ENCODE data around the gene TMOD1.
"Not testable (repeated sequence)": the region's sequence is repeated elsewhere in the genome, so short reads cannot be mapped to it uniquely, and the experiment has no call there.

TMOD1 gene

DNA sequence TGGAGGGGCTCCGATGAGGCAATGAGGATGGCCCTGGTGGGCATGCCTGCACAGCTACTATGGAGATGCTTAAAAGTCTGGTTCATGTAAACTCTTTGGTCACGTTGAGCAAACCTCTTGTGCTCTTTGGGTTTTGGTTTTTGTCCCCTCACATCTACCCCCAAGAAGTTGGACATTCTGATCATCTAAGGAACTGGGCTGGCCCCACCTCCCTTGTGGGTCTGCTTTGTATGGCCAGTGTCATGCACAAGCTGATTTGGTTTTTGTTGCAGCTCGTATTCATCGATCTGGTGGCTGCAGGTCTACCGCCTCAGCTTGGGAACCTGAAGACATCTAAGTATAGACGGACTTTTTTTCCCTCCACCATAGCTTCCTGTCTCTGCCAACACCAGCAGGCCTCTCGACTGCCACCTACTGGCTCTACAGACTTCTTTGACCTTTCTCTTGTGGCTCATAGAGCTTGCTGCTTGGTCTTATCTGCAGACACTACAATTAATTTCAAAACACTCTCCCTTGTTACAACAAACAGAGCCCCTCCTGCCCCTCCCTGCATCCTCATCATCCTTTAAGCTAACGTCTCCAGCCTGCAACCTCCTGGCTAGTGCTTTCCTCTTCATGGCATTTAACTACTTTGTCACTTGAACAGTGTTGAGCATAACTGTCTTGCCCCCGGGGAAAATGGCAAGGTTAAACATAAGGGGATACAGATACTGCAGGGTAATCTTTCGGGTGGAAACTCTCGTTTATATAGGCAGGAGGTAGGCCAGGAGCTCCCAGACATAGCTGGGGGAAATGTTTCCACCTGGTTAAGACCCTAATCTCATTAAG is 97.2 kb downstream of the TMOD1 start:
- peak; percentile 75 for DNase-seq (ENCODE audit: low spot score)

DNA sequence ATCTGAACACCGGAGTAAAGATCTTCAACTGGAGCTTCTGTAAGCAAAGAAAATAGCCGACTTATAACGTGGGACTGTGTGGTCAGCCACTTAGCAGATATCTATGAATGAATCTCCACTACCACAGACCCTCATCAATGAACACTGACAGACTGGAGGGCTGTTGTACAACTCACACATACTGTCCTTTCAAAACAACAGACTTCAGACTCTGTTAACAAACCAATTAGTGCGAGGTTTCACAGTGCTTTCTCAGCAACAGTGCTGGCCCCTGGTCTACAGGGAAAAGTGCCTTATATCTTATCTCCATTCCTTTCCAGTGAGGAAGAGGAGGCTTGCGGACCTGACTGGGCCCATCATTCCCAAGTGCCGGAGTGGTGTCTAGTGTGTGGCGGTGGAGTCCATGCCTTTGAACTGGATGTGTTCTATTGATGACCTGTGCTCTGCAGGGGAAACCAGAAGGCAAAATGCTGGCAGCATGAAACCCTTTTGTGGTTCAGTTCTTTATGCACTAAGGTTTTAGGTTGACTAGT is 97.9 kb downstream of the TMOD1 start:
- no peak for DNase-seq (ENCODE audit: low spot score)

DNA sequence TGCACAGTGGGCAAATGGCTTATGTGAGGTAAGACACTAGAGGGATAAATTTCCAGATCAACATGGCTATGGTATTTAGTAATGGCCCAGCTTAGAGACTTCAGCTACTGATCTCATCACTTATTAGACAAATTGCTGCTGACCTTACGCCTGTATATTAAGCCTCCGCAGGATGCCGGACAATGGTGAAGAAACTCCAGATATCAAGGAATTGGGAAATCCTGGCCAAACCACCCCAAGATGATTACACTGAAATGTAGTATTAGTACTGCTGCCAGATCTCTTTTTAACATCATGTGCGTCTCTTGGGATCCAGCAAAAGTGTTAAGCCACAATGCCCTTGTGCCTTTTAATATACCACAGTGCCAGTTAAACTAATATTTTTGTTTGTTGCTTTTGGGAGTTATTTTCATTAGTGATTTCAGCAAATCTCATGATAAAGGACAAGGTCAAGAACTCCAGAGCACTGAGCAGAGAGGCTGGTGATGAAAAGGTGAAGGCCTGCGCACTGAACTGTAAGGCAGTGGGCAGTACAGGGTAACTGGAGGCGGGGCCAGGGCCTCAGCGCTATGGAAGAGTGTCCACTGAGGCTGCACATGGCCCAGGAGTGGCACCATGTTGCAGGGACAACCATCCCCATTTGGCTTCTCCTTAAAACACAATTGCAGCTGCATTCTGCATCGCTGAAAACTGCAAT is 99.2 kb downstream of the TMOD1 start:
- no peak for DNase-seq (ENCODE audit: low spot score)

DNA sequence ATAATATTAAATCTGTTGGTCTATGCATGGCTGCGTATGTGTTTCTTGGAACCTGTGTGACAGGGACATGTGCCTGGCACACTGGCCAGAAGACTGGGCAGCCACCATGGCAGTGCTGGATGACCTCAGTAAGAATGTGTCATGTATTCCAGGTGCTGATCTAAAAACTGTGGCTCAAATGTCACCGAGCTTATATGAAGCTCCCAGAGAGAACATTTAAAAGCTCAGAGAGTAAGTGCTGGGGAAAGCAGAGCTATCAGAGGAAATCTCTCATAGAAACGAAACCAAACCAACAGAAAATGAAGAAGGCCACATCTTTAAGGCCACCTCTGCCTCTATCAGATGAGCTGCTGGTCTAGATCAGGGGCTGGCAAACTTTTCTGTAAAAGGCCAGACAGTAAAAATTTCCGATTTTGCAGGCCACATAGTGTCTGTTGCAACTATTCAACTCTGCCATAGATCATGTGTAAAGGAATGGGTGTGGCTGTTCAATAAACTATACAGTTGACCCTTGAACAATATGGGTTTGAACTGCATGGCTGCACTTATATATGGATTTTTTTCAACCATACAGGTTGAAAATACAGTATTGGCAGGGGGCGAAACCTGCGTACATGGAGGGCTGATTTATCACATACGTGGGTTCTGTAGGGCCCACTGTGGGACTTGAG is 99.9 kb downstream of the TMOD1 start:
- no peak for DNase-seq (ENCODE audit: low spot score)

DNA sequence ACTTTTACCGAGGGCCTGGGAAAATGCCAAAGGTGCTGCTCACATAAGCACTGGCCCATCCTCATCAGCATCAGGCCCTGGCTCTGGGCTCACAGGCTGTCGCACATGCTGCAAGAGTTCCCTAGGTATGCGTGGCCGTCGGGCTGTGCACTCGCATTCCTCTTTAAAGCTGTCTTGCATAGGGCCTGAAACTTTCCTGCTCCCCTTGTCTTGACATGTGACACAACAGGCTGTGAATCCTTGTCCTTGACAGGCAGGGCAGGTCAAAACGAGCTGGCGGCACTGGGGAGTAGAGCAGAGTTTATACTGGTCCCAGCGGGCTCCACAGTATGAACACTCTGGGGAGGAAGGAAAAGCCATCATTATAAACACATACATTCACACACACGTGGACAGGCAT is 101.0 kb downstream of the TMOD1 start:
- no peak for DNase-seq (ENCODE audit: low spot score)

DNA sequence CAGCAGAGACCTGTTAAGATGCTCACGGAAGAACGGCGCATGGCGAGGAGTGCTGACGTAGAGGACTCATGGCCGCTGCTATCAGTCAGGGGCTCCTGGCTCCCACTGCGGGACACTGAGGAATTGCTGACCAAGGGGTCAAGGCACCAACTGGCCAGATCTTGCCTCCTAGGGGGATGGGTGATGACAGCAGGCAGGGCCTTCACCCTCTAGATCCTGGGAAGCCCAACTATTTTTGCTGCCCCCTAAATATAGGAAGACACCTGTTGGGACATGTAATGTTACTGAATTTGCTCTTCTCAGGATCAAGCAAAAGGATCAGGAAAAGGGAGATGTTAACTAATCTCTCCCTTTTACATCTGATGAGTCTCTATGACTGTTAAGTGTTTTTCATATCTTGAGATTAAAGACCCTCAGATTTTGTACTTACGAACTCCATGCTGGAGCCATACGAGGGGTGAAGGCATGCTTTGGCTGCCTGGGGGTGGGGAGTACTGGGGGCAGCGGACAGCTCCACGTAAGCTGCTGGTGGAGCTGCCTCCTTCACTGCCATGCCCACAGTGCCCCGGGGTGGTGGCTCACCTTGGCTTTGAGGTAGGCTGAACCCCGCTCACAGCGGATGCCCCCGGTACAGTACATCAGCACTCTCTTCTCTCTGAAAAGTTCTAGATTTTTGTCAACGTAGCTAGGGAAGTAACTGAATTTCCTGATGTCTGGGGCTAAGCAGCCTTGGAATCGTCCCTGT is 103.6 kb downstream of the TMOD1 start:
- no peak for DNase-seq (ENCODE audit: low spot score)

DNA sequence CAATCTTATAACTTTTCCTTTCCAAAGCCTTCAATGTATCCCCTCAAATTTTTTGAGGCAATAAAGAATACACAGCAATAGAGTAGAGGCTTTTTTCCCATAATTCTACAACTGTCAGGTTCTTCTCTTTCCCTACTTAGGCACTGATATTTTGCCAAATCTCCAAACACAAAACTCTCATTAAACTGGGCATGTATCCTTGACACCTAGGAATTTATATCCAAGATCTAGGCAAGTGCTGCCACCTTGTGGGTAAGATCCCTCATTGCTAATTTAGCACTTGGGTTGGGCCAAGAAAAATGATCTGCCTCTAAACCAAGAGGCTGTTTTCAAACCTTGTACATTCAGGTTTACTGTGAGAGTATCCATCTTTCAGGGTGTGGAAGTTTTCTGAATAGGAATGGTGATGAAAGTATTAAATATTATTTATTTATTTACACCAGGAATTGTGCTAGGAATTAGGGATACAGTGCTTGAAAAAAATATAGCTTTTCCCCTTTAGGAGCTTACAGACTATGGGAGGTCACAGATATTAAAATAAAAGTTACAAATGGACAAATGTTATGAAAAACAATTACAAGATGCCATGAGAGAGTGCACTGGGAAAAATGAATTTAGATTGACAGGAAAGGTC is 114.1 kb downstream of the TMOD1 start:
- DNase-seq (ENCODE audit: low spot score): peak; percentile 71

DNA sequence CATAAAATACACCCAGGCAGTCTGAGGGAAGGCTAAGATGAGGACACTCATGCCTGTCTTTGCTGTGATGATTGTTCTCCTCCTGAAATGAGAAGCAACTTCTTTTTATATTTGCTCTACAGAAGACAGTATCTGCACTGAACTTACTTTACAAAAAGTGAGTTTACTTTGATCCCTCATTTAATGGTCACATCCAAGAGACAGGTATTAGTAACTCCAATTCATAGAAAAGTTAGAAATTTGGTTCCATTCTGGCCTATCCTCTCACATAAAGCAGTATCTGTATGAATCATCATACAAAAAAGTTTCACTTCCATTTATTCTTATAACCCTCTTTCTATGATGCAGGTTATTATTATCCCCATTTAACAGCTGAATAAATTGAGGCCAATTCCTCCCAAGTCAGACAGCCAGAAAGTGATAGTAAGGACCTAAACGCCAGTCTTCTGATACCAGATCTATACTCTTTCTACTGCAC is 116.5 kb downstream of the TMOD1 start:
- no peak for DNase-seq (ENCODE audit: low spot score)

DNA sequence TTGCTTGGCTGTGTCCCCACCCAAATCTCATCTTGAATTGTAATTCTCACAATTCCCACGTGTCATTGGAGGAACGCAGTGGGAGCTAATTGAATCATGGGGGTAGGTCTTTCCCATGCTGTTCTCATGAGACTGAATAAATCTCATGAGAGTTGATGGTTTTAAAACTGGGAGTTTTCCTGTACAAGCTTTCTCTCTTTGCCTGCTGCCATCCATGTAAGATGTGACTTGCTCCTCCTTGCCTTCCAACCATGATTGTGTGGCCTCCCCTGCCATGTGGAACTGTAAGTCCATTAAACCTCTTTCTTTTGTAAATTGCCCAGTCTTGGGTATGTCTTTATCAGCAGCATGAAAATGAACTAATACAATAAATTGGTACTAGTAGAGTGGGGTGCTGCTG is 118.6 kb downstream of the TMOD1 start:
- not testable (repeated sequence) for DNase-seq (ENCODE audit: low spot score)

DNA sequence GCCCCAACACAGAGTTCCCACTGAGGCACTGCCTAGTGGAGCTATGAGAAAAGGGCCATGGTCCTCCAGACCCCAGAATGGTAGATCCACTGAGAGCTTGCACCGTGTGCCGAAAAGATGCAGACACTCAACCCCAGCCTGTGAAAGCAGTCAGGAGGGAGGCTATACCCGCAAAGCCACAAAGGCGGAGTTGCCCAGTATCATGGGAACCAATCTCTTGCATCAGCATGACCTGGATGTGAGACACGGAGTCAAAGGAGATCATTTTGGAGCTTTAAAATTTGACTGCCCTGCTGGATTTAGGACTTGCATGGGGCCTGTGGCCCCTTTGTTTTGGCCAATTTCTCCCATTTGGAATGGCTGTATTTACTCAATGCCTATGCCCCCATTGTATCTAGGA is 121.0 kb downstream of the TMOD1 start:
- not testable (repeated sequence) for DNase-seq (ENCODE audit: low spot score)

DNA sequence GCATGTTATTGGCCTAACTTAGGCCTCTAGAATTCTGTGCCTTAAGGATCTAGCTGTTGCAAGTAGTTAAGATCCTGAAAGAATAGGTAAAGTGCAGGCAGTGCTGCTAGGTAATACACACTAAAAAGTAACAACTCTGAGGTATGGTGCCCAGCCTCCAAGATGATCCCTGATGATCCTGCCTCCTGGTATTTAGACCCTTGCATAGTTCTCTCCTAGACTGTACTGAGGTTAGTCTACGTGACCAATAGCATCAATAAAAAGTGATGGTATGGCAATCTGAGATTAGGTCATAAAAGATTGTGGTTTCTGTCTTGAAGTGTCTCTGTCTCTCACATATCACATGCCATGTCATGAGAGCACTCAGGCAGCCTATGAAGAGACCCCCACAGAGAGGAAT is 122.5 kb downstream of the TMOD1 start:
- DNase-seq (ENCODE audit: low spot score): no peak

DNA sequence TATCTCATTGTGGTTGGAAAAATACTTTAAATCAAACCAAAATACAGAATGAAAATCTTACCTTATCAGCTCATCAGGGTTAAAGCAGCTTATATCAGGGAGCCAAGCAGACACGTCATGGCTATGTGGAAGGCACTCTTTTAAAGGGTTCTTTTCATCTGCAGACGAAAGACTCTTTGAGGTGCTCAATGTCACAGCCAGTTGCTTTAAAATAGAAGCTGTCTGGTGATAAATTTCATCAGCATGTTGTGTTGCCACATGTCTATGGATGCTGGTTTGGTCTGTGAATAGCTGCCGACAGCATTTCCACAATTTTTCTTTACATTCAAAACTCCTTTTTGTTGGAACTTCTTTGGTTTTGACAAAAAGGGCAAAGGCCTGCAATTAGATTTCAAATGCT is 124.2 kb downstream of the TMOD1 start:
- DNase-seq (ENCODE audit: low spot score): no peak

DNA sequence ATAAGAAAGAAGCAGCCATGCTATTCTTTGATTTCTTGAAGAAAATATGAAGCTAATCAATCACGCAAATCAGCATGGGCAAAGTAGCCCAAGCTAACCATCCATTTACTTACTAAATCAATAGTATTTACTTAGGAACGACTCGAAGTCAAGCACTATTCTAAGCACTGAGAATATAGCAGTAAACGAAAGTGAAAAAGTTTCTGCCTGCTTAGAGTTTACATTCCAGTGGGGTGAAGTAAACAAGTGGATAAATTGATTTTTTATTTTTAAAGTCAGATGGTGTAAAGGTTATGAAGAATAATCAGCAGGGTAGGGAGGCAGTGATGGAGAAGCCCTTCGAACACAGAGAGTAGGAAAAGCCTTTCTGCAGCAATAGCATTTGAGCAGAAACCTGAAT is 126.2 kb downstream of the TMOD1 start:
- no peak for DNase-seq (ENCODE audit: low spot score)

DNA sequence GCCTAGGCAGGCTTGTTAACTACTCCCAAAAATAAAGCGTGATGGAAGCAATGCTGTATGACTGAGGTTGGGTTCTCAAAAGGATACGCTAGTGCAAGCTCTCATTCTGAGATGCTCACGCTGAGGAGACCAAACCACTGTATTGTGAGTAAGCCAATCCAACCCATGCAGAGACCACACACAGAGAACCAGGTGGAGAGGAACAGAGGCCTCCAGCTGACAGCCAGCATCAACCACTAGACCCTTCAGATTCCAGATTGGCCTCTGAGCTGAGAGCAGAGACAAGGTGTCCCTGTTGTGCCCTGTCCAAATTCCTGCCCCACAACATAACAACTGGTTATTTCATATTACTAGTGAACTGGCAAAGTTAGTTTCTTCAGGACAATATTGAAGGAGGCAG is 127.2 kb downstream of the TMOD1 start:
- no peak for DNase-seq (ENCODE audit: low spot score)

DNA sequence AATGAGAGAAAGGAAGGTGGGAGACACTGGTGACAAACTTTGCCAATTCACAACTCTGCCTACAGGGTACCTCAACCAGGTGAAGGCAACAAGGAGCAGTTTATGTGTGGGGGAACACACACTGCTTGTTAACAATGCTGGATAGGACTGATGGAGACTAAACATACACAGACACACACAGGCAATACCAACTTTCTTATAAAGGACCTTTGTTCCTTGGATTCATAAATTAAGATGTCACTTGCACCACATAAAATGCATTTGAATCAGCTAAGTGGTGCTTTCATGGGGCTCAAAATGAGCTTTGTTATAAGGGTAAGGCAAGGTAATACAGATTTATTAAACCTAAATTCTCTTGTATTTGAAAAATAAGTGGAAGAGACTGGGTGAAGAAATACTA is 127.7 kb downstream of the TMOD1 start:
- no peak for DNase-seq (ENCODE audit: low spot score)

DNA sequence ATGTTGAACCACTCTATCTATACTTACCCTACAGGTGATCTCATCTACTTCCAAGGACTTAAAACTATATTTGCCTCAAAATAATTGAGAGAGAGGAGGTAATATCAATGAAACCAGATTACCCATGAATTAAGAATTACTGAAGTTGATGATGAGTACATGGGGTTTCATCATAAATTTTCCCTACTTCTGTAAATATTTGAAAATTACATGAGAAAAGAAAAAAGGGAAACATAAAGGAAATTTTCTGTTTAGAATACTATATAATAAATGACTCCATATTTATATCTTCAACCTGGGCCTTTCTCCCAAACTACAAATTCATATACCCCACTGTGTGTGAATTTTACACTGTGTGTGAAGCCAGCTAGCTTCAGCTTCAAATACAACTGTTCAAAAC is 129.1 kb downstream of the TMOD1 start:
- no peak for DNase-seq (ENCODE audit: low spot score)

DNA sequence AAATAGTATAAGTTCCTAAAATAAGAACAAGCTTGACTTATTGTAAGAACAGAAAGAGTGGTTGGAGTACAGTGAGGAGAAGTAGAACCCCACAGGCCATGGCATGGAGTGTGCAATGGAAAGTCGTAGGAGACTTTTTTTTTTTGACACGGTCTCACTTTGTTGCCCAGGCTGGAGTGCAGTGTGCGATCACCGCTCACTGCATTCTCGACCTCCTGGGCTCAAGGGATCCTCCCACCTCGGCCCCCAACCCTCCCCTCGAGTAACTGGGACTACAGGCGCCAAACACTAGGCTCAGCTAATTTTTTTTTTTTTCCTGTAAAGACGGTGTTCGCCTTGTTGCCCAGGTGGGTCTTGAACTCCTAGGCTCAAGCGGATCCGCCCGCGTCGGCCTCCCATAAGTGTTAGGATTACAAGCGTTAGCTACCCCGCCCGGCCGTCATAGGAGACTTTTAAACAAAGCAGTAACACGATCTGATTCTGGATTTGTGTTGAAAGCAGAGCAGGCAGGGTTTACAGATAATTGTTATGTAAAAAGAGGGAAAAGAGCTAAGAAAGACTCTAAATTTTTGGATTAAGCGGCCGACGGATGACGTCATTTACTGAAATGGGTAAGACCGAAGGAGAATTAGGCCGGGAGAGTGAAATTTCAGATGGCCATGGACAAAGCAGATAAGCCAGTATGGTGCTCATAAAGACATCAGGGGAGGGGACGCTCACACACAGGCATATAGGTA is 130.9 kb downstream of the TMOD1 start:
- DNase-seq (ENCODE audit: low spot score): peak; percentile 54

DNA sequence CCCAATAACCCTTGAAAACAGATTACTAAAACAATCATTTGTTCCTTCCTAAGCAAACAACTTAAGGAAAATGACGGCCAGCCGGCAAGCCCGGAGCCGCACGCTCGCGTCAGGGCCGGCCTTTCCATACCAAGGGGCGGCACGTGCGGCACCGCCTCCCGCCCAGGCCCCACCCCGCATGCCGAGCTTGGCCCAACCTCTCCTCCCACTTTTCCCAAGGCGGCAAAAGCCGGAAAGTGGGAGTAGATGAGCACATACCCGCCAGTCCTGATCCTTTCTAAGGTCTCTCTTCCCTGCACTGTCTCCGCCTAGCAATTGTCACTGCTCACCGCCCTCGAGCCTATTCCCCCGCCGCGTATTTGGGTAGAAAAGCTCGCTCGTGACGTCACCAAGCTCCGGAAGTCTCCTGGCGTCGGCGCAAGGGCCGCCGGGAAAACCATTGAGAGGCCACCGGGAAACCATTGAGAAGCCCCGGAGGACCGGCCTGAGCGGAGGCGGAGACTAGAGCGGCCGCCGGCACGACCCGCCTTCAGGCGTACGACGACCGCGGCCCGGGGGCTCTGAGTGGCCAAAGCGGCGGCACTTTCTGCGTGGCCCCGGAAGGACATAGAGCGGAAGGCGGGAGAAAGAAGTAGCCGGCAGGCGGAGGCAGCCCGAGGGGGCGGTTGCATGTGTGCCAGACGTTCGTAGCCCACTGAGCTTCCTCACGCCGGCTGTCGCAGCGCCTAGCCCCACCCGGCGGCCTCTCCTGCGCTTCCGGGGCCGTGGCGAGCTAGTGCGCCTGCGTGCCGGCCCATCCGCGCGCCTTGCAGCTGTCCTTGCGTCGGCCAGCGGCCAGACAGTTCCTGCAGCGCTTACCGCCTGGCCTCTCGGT is 131.8 kb downstream of the TMOD1 start, which contains the start of the genes NCBP1 and TSTD2:
Gene NCBP1, plus strand, starts transcription at position 837 of the 874 bp plus-strand sequence. CDS start 61 bp downstream, outside the sequence.
Gene TSTD2, minus strand, starts transcription at position 384 of the 874 bp plus-strand sequence. CDS start 5,806 bp downstream, outside the sequence.
- peak; percentile 93 for DNase-seq (ENCODE audit: low spot score)

DNA sequence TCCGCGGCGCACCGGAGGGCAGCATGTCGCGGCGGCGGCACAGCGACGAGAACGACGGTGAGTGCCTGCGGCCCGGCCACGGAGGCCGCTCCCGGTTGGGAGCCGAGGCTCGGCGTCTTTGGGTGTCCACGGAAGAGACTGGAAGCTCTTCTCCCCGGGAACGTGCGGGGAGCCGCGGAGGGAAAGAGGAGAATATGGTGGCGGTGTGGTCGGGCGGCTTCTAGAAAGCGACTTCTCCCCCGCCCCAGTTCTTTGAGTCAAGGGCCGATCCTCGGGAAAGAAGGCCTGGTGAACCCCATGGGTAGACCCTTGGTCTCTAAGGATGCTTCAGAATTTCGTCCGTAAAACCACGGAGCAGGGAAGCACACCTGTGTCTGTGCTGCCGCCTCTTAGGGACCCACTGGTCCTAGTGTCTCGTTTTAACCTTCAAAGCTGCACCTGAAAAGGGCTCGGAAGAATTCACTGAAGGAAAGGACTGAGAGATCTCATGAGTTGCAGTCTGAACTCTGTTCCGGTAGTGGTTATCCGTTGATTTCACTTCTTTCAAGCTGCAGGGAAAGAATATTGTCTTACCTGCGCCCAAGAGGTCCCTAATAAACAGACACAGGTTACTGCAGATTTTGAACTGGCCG is 132.5 kb downstream of the TMOD1 start:
- DNase-seq (ENCODE audit: low spot score): no peak

All from iPS-NIHi11 (cell line).